Activated T-cell treated with anti-CD3 and anti-CD28 coated beads, Interleukin-2, amount 50 U/mL, for 4 hours (primary cell): ENCODE measurements around the gene APBA1. TPM values are rescaled to one million over a fixed set of nuclear protein-coding genes. Genes with fewer than 3 reads are reported as not detected.

Experiments
- ATAC-seq, 2 donors: fragments of 200-7000 bp; cut with Tn5 transposase; one replicate each; pipeline ENCODE4 v1.10.0; 2021
- DNase-seq: peaks from one replicate; pipeline ENCODE4 v3.0.0-alpha.2; 2020
- H3K27me3 Mint-ChIP-seq: one replicate; pipeline ENCODE4 v1.8.0; 2021; ENCODE audit warnings: low read depth, mixed read lengths
- H3K36me3 Mint-ChIP-seq: one replicate; pipeline ENCODE4 v1.8.0; 2022; ENCODE audit warnings: mixed read lengths; ENCODE audit not compliant: insufficient read depth
- H3K4me1 Mint-ChIP-seq: one replicate; pipeline ENCODE4 v1.8.0; 2021; ENCODE audit warnings: low read depth, mixed read lengths
- H3K4me3 Mint-ChIP-seq: one replicate; pipeline ENCODE4 v1.8.0; 2021; ENCODE audit warnings: mild to moderate bottlenecking, moderate library complexity, mixed read lengths
- H3K9me3 Mint-ChIP-seq: one replicate; pipeline ENCODE4 v1.8.0; 2021; ENCODE audit warnings: mixed read lengths
- total RNA-seq, 3 donors: library from RNA; stranded (reverse); gene quantifications; one replicate each; pipeline ENCODE4 v1.2.1, GENCODE V29; 2021

Gene APBA1
- total RNA-seq, 3 donors from 2014 or later, result 0.05 to 0.11 (median 0.05) TPM

DNA sequence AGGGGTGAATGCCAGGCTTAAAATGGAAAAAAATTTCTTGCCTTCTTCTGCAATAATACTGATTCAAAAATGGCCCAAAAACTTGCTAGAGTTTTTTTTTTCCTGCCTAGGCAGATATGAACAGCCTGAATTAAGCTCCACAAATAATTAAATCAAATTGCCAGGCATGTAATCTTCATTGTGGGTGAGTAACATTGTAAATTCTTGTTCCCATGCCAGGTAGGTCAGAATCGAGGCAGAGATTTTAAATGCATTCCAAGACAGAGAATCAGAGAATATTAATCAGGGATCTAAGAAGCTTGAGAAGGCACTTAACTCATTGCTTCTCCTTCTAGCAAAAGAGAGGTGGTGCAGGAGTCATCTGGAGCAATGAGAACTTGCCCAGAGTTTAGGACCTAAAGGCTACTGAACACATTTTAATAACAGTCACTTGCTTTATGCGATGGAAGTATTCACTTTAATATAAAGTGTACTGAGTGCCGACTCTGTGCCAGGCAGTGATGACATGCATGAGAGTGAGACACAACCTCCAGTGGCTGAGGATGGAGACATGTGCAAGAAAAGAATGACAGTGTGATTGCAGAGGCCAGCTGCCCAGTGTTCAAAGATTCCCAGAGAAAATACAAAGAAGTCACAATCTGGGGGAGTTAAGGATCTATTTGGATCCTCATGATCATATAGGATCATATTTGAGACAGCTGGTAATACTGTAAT, 102.3 kb downstream of the APBA1 start:
- Mint-ChIP-seq H3K36me3 (no peaks in the 10 kb centered on the region), H3K27me3 (peaks cover 3% of the 10 kb centered on the region), H3K4me1 (no peaks in the 10 kb centered on the region), H3K4me3 (no peak overlapping the region), H3K9me3 (no peaks in the 10 kb centered on the region)
- no peak for DNase-seq
- no peak for ATAC-seq

DNA sequence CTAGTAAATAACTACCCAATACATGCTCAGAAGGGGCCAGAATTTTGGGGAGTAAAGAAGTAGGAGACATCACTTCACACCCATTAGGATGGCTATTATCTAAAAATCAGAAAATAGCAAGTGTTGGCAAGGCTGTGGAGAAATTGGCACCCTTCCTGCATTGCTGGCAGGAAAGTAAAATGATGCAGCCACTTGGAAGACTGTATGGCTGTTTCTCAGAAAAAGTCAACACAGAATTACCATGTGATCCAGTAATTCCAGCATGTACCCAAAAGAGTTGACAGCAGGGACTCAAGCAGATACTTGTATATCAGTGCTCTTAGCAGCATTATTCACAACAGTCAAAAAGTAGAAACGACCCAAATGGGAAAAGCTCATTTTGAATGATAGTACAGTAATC, 107.6 kb downstream of the APBA1 start:
- ATAC-seq (no peak), DNase-seq (no peak)
- no peaks in the 10 kb centered on the region for H3K27me3 Mint-ChIP-seq

DNA sequence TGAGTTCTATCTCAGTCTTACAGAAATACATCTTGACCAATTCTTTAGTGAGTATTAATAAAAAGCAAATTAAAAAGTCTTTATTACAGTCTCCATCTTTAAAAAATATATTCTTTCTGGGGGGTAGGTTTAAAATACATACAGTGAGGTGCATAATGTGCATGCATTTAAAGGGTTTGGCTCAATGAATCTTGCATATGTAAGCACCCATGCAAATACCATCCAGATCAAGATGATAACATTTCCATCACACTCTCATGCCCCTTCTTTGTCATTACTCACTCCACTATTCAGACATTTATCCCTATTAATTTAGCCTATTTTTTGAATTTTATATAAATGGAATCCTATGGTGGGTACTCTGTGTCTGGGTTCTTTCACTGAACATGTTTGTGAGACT, 113.0 kb downstream of the APBA1 start:
- no peak for DNase-seq
- Mint-ChIP-seq H3K4me1 (no peaks in the 10 kb centered on the region), H3K27me3 (no peaks in the 10 kb centered on the region), H3K4me3 (no peak overlapping the region), H3K9me3 (no peaks in the 10 kb centered on the region), H3K36me3 (no peaks in the 10 kb centered on the region)
- ATAC-seq, result no peak

More for the DNA sequence above, 107.6 kb downstream of the APBA1 start:
- Mint-ChIP-seq H3K4me1 (no peaks in the 10 kb centered on the region), H3K4me3 (no peak overlapping the region), H3K9me3 (no peaks in the 10 kb centered on the region), H3K36me3 (no peaks in the 10 kb centered on the region)

DNA sequence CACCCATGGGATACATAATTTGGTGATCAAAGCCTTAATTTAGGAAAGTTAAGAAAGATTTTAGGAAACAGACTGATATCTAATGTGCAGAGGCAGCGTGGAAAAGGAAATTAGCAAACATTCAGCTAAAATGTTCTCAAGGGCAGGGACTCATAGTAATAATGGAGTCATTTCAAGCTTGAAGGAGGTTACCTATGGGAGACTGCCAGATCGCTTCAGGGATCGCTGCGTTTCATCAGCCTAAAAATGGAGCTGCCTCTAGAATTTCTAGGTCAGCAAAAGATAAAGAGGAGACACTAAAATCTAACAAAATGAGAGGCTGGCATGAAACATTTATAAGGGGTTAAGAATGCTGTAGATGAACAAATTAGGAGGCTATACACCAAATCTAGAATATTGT, 115.5 kb downstream of the APBA1 start:
- no peaks in the 10 kb centered on the region for H3K4me1 Mint-ChIP-seq
- no peak overlapping the region for H3K4me3 Mint-ChIP-seq
- H3K36me3 Mint-ChIP-seq, result no peaks in the 10 kb centered on the region
- H3K9me3 Mint-ChIP-seq, result no peaks in the 10 kb centered on the region
- DNase-seq, result no peak
- peaks cover 4% of the 10 kb centered on the region for H3K27me3 Mint-ChIP-seq
- ATAC-seq, result no peak

DNA sequence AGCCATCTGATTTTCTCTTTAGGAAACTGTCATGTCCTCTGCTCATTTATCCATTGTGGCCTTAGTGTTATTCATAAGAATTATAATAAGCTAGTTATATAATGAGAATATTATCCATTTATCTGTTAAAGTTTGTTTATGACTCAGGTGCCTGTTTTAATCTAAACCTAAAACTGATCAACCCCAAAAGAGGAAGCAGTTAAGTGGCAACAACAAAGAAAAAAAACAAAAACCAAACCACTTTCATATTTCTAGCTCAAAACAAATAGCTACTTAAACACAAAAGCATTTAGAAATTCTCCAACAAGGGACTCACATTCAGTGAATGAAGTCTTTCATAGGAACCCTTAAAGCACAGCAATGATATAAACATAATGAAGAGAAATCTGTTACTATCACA, 116.4 kb downstream of the APBA1 start:
- ATAC-seq, result no peak

DNA sequence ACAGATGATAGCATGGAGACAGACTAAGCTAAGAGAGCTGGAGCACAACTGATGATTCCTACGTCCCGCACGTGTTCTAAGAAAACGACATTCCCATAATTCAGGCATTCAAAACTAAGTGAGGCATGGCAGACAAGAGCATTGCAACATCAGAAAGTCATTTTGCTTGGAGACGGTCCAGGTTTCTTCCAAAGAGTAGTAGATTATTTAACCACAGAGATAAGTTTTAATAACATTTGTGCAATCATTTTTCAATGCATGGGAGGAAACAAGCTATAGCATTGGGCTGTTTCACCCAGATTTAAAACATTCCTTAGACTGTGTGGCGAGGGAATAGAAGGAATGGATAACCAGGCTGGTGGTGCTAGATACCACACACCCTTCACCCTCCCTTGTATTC, 117.2 kb downstream of the APBA1 start:
- H3K36me3 Mint-ChIP-seq, result no peaks in the 10 kb centered on the region
- no peak for ATAC-seq
- no peaks in the 10 kb centered on the region for H3K4me1 Mint-ChIP-seq
- peaks cover 6% of the 10 kb centered on the region for H3K27me3 Mint-ChIP-seq
- no peak overlapping the region for H3K4me3 Mint-ChIP-seq
- no peaks in the 10 kb centered on the region for H3K9me3 Mint-ChIP-seq
- no peak for DNase-seq

More for the DNA sequence above, 116.4 kb downstream of the APBA1 start:
- no peaks in the 10 kb centered on the region for H3K4me1 Mint-ChIP-seq
- no peak overlapping the region for H3K4me3 Mint-ChIP-seq
- peaks cover 4% of the 10 kb centered on the region for H3K27me3 Mint-ChIP-seq
- H3K36me3 Mint-ChIP-seq, result no peaks in the 10 kb centered on the region
- DNase-seq, result no peak
- no peaks in the 10 kb centered on the region for H3K9me3 Mint-ChIP-seq

DNA sequence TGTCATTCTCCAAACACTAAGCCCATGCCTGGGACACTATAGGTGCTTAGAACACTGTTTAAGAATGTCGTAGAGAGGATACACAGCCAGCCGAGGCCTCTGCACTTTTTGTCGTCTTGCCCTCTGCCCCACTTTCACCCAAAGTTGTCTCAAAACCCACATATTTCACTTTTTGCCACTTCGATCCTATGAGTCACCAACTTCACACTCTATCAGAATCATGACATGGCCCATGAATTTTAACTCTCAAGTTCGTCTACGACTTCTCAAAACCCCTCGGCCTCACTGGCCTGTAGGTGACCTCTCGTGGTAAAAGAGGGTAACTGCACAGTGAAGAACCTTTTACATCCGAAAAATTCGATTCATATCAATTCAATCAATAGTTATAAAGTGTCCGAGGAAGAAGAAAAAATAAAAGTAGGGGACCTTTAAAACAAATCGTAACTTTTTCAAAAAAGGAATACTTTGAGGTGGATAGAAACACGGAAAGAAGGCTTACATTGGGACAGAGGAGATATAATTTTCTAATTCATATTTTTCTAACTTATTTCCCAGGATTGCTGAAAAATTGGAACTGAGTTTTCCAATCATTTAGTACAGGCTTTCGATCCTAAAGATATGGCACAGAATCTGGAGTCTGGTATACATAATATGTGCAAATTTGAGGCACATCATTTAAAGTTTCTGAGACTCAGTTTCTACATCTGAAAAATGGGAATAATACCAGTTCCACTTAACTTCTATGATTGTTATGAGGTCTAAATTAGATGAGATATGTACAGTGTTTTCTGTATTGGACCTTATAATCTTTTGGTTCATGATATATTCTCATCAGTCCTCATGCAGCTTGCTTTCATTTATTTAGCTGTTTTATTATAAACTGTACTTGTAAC, 122.6 kb downstream of the APBA1 start:
- Mint-ChIP-seq H3K4me1 (peaks cover 3% of the 10 kb centered on the region), H3K36me3 (no peaks in the 10 kb centered on the region), H3K9me3 (no peaks in the 10 kb centered on the region), H3K4me3 (no peak overlapping the region), H3K27me3 (peaks cover 6% of the 10 kb centered on the region)
- DNase-seq (no peak), ATAC-seq (peak; percentile 71 to 75)

DNA sequence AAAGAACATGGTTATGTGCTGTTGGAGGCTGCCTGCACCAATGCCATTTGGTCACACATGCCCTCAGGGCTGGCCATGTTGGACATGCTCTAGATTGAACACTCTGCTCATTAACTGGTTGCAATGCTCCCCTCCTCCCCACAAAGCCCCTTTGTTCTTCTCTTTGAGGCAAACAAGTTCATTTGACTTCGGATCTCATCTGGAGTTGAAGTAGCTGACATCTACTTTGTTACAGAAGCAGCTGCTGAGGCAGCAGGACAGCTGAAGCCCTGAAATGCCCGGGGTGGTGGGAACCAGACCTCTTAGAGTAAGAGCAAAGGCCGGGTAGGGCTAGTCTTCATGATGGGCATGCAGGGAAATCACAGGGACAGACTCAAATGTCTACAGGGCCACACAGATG, 123.5 kb downstream of the APBA1 start:
- Mint-ChIP-seq H3K9me3 (no peaks in the 10 kb centered on the region), H3K4me3 (no peak overlapping the region), H3K4me1 (peaks cover 3% of the 10 kb centered on the region), H3K36me3 (no peaks in the 10 kb centered on the region), H3K27me3 (peaks cover 6% of the 10 kb centered on the region)
- ATAC-seq (no peak), DNase-seq (no peak)

DNA sequence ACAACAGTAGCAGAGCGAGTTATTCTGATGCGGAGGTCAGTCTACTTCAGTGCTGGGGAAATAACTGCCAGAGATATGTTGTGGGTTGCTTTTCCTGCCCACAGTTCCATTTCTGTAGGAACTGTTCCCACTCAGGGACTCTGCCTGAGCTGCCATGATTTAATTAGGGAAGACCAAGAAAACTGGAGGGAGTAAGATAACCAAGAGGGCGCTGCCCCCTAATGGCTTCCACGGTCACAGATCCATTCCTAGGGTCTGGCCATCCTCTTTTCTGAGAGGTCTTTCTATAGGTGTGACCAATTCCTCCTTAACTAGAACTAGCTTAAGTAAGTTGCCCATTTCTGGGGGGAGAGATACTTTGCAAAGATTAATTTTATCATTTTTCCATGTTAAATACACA, 125.9 kb downstream of the APBA1 start:
- peaks cover 2% of the 10 kb centered on the region for H3K27me3 Mint-ChIP-seq
- H3K9me3 Mint-ChIP-seq, result no peaks in the 10 kb centered on the region
- no peak for ATAC-seq
- H3K4me3 Mint-ChIP-seq, result no peak overlapping the region
- DNase-seq, result no peak
- H3K4me1 Mint-ChIP-seq, result peaks cover 3% of the 10 kb centered on the region
- no peaks in the 10 kb centered on the region for H3K36me3 Mint-ChIP-seq

DNA sequence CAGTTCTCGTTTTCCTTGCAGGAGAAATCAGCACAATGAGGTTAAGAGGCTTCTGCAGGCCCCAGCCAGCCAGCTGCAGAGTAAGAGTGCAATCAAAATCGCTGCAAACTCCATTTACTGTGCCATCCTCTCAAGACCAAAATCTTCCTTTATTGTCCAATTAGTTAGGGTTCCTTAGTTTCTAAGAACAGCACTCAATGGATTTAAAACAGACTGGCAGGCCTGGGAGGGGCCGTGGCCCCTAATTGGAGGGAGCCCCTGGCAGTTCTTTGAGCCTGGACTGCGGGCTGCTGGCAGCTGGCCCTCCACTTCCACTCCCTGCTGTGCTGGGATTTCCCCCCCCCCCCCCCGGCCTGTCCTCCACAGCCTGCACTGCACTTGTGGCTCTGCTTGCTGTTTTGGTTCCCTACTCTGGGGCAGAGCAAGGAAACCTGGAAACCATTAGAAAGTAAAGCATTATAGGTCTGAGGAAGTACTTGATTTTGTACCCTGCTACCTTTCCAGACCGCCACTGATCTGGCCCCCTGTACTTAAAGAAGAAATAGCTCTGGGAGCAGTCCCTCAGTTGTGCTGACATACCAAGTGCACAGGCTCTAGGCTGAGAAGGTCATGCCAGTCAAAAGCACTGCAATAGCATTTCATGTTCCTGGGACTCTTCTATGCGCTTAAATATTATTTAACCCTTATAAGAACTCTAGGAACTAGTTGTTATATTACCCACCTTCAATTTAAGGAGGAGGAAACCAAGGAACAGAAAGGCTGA, 129.0 kb downstream of the APBA1 start:
- Mint-ChIP-seq H3K36me3 (no peaks in the 10 kb centered on the region), H3K4me3 (no peak overlapping the region), H3K4me1 (no peaks in the 10 kb centered on the region), H3K27me3 (no peaks in the 10 kb centered on the region), H3K9me3 (no peaks in the 10 kb centered on the region)
- ATAC-seq (no peak), DNase-seq (no peak)

DNA sequence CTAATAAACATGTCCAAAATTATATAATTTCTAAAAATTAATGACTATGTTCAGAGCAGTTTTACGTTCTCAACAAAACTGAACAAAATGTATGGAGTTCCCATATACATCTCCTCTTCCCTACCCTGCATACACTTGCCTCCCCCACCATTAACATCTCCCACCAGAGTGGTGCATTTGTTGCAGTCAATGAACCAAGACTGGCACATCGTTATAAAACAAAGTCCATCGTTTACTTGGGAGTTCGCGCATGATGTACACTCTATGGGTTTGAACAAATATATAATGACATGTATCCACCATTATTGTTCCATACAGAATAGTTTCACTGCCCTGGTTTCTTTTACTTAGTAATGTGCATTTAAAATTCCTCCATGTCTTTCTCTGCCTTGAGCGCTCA, 130.1 kb downstream of the APBA1 start:
- no peak for DNase-seq
- Mint-ChIP-seq H3K4me1 (no peaks in the 10 kb centered on the region), H3K9me3 (no peaks in the 10 kb centered on the region), H3K4me3 (no peak overlapping the region), H3K36me3 (no peaks in the 10 kb centered on the region), H3K27me3 (no peaks in the 10 kb centered on the region)
- no peak for ATAC-seq

DNA sequence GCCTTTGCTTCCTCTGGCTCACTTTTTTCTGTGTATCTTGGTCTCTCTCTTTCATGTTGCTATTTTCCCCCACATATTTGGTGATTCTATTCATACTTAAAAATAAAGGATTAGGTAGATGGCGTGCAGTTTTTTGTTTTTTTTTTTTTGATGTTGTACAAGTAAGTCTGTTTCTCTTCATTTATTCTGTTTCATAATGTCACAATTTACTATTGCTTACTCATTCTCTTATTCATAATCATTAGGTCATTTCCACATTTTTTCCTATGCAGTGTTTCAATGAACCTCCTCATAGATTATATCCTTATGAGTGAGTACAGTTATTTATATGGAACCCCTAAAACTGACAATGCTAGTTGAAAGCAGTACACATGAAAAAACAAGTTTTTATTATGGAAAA, 136.3 kb downstream of the APBA1 start:
- ATAC-seq, result no peak
- Mint-ChIP-seq H3K9me3 (no peaks in the 10 kb centered on the region), H3K27me3 (no peaks in the 10 kb centered on the region), H3K4me3 (no peak overlapping the region), H3K4me1 (no peaks in the 10 kb centered on the region), H3K36me3 (no peaks in the 10 kb centered on the region)
- DNase-seq, result no peak

DNA sequence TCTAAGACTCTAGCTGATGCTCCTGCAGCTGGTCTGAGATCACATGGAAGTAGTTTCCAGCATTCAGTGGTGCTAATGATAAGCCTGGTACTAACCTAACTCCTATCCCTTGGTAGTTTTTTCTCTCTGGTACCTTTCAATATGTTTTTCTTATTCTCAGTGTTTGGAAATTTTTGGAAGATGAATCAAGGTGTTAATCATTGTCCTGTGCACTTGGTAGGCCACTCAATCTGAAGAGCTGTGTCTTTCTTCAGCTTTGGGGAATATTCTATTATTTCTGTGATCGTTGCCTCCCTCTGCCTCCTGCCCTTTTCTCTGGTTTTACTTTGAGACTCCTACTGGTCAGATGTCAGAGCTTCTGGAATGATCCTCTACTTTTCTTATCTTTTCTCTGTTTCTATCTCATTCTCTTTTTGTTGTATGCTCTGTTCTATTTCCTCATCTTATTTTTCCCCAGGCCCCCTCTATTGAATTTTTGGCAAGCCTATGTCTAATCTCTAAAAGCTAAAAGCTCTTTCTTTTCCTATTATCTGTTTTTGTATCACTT, 136.8 kb downstream of the APBA1 start:
- no peak for ATAC-seq
- Mint-ChIP-seq H3K27me3 (no peaks in the 10 kb centered on the region), H3K36me3 (no peaks in the 10 kb centered on the region), H3K4me3 (no peak overlapping the region), H3K9me3 (no peaks in the 10 kb centered on the region), H3K4me1 (no peaks in the 10 kb centered on the region)
- no peak for DNase-seq

DNA sequence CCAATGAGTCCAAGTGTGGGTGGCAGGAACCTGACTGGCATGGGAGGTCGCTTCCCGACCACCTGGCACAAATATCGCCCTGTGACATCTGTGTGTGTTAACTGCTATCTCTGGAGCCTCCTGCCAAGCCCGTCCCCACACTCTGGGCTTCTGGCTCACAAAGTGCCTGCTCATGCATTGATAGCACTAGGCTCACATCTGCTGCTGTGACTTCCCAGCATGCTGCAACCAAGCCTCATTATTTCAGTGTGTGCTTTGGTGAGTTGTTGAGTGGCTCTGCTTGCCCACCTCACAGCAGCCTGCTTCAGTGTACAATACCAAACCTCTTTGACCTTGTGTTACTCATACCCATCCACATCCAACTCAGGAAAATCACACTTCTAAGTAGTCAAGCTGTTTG, 139.8 kb downstream of the APBA1 start:
- no peaks in the 10 kb centered on the region for H3K27me3 Mint-ChIP-seq
- no peak overlapping the region for H3K4me3 Mint-ChIP-seq
- DNase-seq (no peak), ATAC-seq (no peak)
- no peaks in the 10 kb centered on the region for H3K36me3 Mint-ChIP-seq
- H3K9me3 Mint-ChIP-seq, result peaks cover 3% of the 10 kb centered on the region
- H3K4me1 Mint-ChIP-seq, result no peaks in the 10 kb centered on the region
